22Rv1 (cell line): ENCODE data around the gene ZNF416.

Source experiments
- H3K27ac ChIP-seq: fragments of 450-650 bp; 2 replicates; pipeline ENCODE4 v1.5.1; 2017
- ZFX ChIP-seq: fragments of 450-650 bp; IDR thresholded peaks from 2 replicates; pipeline ENCODE4 v1.6.1; 2017; ENCODE audit warnings: antibody characterized with exemption, borderline replicate concordance
- TF ChIP-seq, protein P1 (sequence below): fragments of 450-650 bp; IDR thresholded peaks from 2 replicates; pipeline ENCODE4 v1.5.1; 2017; ENCODE audit warnings: mild to moderate bottlenecking

Gene ZNF416

DNA sequence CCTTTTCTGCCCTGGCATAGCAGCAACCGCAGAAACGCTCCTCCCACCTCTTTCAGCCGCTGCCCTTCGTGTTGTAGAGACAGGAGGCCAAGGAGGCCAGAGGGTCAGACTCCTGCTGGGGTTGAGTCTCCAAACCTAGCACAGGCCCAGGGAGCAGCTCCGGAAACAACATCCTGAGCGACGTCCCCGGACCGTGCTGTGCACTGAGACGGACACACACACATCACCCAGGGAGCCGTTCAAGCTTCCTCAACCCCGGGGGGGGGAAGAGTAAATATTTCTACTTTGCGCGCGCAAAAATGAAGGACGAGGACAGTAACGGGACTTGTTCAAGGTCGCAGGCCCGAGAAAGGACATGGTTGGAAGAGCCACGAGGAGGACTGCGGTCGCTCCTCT lies 19.7 kb downstream of the ZNF416 start:
- no peak for TF ChIP-seq ZFX
- TF ChIP-seq, protein P1, sequence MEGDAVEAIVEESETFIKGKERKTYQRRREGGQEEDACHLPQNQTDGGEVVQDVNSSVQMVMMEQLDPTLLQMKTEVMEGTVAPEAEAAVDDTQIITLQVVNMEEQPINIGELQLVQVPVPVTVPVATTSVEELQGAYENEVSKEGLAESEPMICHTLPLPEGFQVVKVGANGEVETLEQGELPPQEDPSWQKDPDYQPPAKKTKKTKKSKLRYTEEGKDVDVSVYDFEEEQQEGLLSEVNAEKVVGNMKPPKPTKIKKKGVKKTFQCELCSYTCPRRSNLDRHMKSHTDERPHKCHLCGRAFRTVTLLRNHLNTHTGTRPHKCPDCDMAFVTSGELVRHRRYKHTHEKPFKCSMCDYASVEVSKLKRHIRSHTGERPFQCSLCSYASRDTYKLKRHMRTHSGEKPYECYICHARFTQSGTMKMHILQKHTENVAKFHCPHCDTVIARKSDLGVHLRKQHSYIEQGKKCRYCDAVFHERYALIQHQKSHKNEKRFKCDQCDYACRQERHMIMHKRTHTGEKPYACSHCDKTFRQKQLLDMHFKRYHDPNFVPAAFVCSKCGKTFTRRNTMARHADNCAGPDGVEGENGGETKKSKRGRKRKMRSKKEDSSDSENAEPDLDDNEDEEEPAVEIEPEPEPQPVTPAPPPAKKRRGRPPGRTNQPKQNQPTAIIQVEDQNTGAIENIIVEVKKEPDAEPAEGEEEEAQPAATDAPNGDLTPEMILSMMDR: no peak
- H3K27ac ChIP-seq: peak overlapping the region; percentile 48; the same call in 1 of the 2 replicates

DNA sequence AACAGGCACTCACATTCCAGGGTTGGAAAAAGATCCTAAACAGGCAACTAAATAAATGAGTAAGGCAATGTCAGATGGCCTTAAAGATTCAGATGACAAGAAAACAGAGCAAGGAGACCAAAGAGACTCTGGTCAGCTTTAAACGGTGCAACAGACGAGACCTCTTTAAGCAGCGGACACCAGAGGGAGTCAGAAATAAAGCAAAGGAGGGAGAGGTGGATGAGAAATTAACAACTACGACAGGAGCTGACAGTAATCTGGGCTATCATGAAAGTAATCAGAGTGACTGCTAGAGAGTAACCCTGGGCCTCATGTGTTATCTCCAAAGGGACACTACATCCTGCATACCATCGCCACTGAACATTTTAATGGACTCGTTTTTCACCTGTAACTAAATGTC lies 20.2 kb downstream of the ZNF416 start:
- no peak overlapping the region for H3K27ac ChIP-seq
- TF ChIP-seq, protein P1: no peak
- TF ChIP-seq ZFX: no peak

DNA sequence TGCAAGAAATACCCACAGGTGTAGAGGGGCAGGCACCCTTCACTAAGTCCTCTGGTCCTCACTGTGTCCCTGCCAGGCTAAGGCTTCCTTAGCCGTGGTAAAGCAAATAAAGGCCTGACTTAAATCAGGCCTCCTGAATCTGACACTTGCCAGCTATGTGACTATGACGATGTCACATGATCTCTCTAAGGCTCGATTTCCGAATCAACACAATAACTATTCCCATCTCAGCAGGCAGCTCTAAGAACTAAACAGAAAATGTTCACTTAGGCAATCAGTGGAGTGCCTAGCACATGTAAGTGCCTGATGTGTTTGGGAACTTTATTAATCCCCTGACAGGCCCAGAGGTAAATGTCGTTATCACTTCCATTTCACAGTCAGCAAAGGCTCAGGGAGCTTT lies 21.1 kb downstream of the ZNF416 start:
- no peak overlapping the region for H3K27ac ChIP-seq
- no peak for TF ChIP-seq ZFX
- TF ChIP-seq, protein P1: no peak

DNA sequence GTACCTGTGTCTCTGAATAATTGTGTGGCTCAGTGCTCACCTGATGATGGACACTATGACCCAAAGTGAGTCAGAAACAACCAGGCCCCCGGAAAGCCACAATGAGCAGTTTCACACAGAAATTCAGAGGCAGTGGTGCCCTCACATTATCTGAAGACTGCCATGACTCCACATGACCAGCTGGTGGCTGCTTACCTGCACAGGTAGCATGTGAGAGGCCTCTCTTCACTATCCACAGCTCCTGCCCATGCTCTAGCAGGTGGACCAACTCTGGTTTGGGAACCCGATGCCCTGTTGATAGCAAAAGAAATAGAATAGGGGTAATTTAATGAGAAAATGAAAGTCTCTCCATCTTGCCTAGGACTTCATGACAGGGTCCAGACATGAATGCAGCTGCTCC lies 26.3 kb downstream of the ZNF416 start:
- TF ChIP-seq ZFX: no peak
- TF ChIP-seq, protein P1: no peak
- H3K27ac ChIP-seq: no peak overlapping the region

DNA sequence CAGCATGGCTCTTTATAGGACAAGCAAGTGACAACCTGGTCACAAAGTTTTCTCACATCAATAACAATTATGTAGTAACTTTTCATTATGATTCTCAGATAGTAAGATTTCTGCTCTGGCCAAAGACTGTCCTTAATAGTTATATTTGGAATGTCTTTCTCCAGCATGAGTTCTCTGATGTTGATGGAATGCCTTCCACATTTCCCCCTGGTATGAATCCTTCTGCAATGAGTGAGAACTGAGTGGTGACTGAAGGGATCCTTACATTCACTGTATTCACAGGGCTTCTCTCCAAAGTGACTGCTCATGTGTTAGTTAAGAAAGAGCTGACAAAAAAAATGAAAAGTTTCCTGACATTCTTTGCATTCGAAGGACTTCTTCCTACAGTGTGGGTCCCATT lies 32.2 kb downstream of the ZNF416 start:
- TF ChIP-seq, protein P1: no peak
- H3K27ac ChIP-seq: no peak overlapping the region

DNA sequence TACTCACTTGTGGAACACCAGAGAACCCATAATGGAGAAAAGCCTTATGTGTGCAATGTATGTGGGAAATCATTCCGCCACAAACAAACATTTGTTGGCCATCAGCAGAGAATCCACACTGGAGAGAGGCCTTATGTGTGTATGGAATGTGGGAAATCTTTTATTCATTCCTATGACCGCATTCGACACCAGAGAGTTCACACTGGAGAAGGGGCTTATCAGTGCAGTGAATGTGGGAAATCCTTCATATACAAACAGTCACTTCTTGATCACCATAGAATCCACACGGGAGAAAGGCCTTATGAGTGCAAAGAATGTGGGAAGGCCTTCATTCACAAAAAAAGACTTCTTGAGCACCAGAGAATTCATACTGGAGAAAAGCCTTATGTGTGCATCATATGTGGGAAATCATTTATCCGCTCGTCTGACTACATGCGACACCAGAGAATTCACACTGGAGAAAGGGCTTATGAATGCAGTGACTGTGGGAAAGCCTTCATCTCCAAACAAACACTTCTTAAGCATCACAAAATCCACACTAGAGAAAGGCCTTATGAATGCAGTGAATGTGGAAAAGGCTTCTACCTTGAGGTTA lies 40.7 kb downstream of the ZNF416 start:
- TF ChIP-seq, protein P1: no peak
- no peak overlapping the region for H3K27ac ChIP-seq

DNA sequence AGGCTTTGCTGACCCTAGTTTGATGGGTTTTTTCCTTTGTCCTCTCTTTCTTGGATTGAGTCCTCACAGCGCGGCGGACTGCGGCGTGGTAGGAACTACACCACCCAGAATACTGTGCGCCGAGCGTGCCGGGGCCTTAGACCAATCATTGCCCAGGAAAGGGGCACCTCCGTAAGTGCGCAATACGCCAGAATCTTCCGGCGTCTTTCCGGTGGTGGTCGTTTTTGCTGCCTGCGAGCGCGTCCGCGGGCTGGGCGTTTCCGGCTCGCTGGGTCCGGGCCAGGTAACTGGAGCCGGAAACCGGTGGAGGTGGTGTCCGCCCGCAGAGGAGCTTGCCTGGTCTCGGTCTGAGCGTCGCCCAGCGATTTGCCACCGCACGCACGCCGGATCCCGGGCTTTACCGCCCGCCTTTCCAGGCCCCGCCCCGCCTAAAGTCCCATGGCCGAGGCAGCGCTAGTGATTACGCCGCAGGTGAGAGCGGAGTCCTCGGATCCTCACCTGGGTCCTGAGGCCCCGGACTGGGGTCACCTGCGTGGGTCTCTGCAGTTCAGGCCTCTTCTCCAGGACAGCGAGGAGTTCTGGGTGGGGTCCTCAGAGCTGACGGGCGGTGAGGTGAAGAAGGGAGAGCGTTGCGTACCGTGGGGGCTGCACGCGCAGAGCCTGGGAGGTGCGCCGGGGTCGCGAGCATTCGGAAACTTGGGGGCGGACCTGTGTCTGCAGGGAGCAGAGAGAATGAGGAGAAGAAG lies 51.4 kb downstream of the ZNF416 start, which contains the start of gene ZNF549:
TSS of gene ZNF549 (plus strand) at position 221 of the 746 bp plus-strand sequence. CDS start at position 439, 218 bp downstream.
- TF ChIP-seq ZFX: no peak
- TF ChIP-seq, protein P1: no peak
- peak within 1 kb of the TSS; percentile 91 for H3K27ac ChIP-seq
